GM23338 (cell line): ENCODE measurements around the gene RIMS3. TPM values are rescaled to one million over a fixed set of nuclear protein-coding genes. Genes with fewer than 3 reads are reported as not detected.
A peak's percentile ranks its signal among the peaks of the same experiment; 100 is the strongest.

Experiments used
- ATAC-seq: fragments of 200-7000 bp; cut with Tn5 transposase; 3 replicates; pipeline ENCODE4 v1.9.1; 2020
- DNase-seq: peaks from one replicate; pipeline ENCODE4 v3.0.0-alpha.2; 2015; ENCODE audit warnings: low spot score
- H2AFZ ChIP-seq: fragments of 200-600 bp; sonication (generic); 2 replicates; pipeline ENCODE4 v1.8.0; 2016; ENCODE audit warnings: antibody characterized with exemption, mild to moderate bottlenecking, moderate library complexity
- H3F3A ChIP-seq: fragments of 200-600 bp; sonication (generic); replicated peaks from 2 replicates; pipeline ENCODE4 v1.8.0; 2017; ENCODE audit warnings: antibody characterized with exemption, mixed run types, low read depth
- H3K27ac ChIP-seq: fragments of 200-600 bp; sonication (generic); 2 replicates; pipeline ENCODE4 v1.6.1; 2016; ENCODE audit warnings: low read depth
- H3K27me3 ChIP-seq: fragments of 200-600 bp; sonication (generic); 2 replicates; pipeline ENCODE4 v1.8.0; 2016; ENCODE audit warnings: mild to moderate bottlenecking, mixed run types, moderate library complexity; ENCODE audit not compliant: insufficient read depth
- H3K36me3 ChIP-seq: fragments of 200-600 bp; sonication (generic); 2 replicates; pipeline ENCODE4 v1.8.0; 2016; ENCODE audit warnings: mild to moderate bottlenecking; ENCODE audit not compliant: insufficient read depth
- H3K4me1 ChIP-seq: fragments of 200-600 bp; sonication (generic); 2 replicates; pipeline ENCODE4 v1.8.0; 2016; ENCODE audit warnings: mild to moderate bottlenecking, moderate library complexity; ENCODE audit not compliant: insufficient read depth
- H3K4me2 ChIP-seq: fragments of 200-600 bp; sonication (generic); 2 replicates; pipeline ENCODE4 v1.7.1; 2017; ENCODE audit warnings: mixed run types
- H3K4me3 ChIP-seq: fragments of 200-600 bp; sonication (generic); 2 replicates; pipeline ENCODE4 v1.6.1; 2016; ENCODE audit warnings: mixed run types
- H3K79me2 ChIP-seq: fragments of 200-600 bp; sonication (generic); replicated peaks from 2 replicates; pipeline ENCODE4 v1.8.0; 2017; ENCODE audit warnings: mild to moderate bottlenecking; ENCODE audit not compliant: insufficient read depth
- H3K9me2 ChIP-seq: fragments of 200-600 bp; sonication (generic); 2 replicates; pipeline ENCODE4 v1.8.0; 2017; ENCODE audit not compliant: insufficient read depth
- H4K20me1 ChIP-seq: fragments of 200-600 bp; sonication (generic); replicated peaks from 2 replicates; pipeline ENCODE4 v1.8.0; 2017; ENCODE audit warnings: mild to moderate bottlenecking; ENCODE audit not compliant: insufficient read depth
- H3K27ac Mint-ChIP-seq: 2 replicates; pipeline ENCODE4 v1.8.0; 2020; ENCODE audit warnings: inconsistent platforms, mild to moderate bottlenecking, moderate library complexity, mixed read lengths
- H3K27me3 Mint-ChIP-seq: 3 replicates; pipeline ENCODE4 v1.8.0; 2022; ENCODE audit warnings: low read depth, mild to moderate bottlenecking, moderate library complexity, mixed read lengths, inconsistent platforms; ENCODE audit not compliant: insufficient read depth, poor library complexity
- H3K36me3 Mint-ChIP-seq: 3 replicates; pipeline ENCODE4 v1.8.0; 2021; ENCODE audit warnings: low read depth, mild to moderate bottlenecking, inconsistent platforms, moderate library complexity, mixed read lengths
- H3K4me1 Mint-ChIP-seq: 3 replicates; pipeline ENCODE4 v1.8.0; 2020; ENCODE audit warnings: mild to moderate bottlenecking, inconsistent platforms, mixed read lengths
- H3K4me3 Mint-ChIP-seq: 3 replicates; pipeline ENCODE4 v1.8.0; 2021; ENCODE audit warnings: moderate library complexity, mild to moderate bottlenecking, inconsistent platforms, mixed read lengths
- H3K9me3 Mint-ChIP-seq: 3 replicates; pipeline ENCODE4 v1.8.0; 2020; ENCODE audit warnings: moderate library complexity, mild to moderate bottlenecking, inconsistent platforms, mixed read lengths
- CTCF ChIP-seq, 2 experiments: fragments of 200-600 bp in 1 of 2; sonication (generic) in 1 of 2; conservative IDR thresholded peaks; 2 replicates each; pipeline versions ENCODE4 v1.5.1 to v1.6.1; 2016 to 2017; ENCODE audit warnings: antibody characterized with exemption in 2 of 2, low read depth in 2 of 2, mild to moderate bottlenecking in 2 of 2, moderate library complexity in 1 of 2
- ETS1 ChIP-seq: IDR thresholded peaks from 2 replicates; pipeline ENCODE4 v1.6.1; 2016; ENCODE audit warnings: antibody characterized with exemption
- EZH2phosphoT487 ChIP-seq: fragments of 200-600 bp; sonication (generic); IDR thresholded peaks from one replicate; pipeline ENCODE4 v1.8.1; 2018; ENCODE audit warnings: antibody characterized with exemption; ENCODE audit not compliant: unreplicated experiment
- JUNB ChIP-seq: IDR thresholded peaks from one replicate; pipeline ENCODE4 v1.6.1; 2016; ENCODE audit warnings: antibody characterized with exemption; ENCODE audit not compliant: unreplicated experiment
- NANOG ChIP-seq: IDR thresholded peaks from 2 replicates; pipeline ENCODE4 v1.6.1; 2016; ENCODE audit warnings: antibody characterized with exemption, borderline replicate concordance
- POLR2AphosphoS5 ChIP-seq: IDR thresholded peaks from 2 replicates; pipeline ENCODE4 v1.6.1; 2016; ENCODE audit warnings: antibody characterized with exemption, low read depth
- polyA plus RNA-seq: library from polyadenylated mRNA; unstranded; fragments of >200 nt; fragmentation: Nextera tagmentation; extraction: Ambion mirVana; gene quantifications from 2 replicates; pipeline ENCODE4 v1.2.1, GENCODE V29; 2016
- total RNA-seq: library from RNA; depleted of rRNA; stranded (reverse); fragments of >200 nt; shearing (Covaris generic); gene quantifications from 2 replicates; pipeline ENCODE4 v1.2.3, GENCODE V29; 2014

Gene RIMS3
- total and polyA plus RNA-seq, 2 experiments from 2014 or later, result 8.7 to 27.2 TPM

DNA sequence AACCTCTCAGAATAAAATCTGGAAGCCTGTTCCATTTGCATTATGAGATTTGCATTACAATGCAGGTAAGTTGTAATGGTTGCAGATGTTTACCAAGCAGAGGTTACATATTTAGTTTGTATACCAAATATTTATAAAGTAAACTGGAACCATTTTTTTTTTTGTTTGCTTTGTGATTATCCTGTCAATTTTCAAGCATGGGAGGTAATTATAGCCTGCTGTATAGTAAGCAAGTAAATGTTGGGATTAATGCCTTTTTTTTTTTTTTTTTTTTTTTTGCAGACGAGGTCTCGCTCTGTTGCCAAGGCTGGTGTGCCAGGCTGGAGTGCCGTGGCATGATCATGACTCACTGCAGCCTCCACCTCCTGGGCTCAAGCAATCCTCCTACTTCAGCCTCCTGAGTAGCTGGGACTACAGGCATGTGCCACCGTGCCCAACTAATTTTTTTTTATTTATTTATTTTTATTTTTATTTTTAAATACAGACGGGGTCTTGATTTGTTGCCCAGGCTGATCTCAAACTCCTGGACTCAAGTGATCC lies 47.0 kb upstream of the RIMS3 start:
- peak overlapping the region; percentile 68; the same call in 1 of the 2 replicates for H3K4me2 ChIP-seq
- no peak overlapping the region for H2AFZ ChIP-seq
- no peak overlapping the region for H3K27ac ChIP-seq
- Mint-ChIP-seq H3K27ac (no peak overlapping the region), H3K9me3 (no peaks in the 10 kb centered on the region), H3K4me1 (peaks cover 34% of the 10 kb centered on the region), H3K36me3 (peaks cover 11% of the 10 kb centered on the region; the same call in 2 of the 3 replicates), H3K27me3 (peaks cover 4% of the 10 kb centered on the region), H3K4me3 (no peak overlapping the region; the same call in 2 of the 3 replicates)
- peak overlapping the region; percentile 50; the same call in 1 of the 2 replicates for H3K4me3 ChIP-seq
- DNase-seq (peak; percentile 24), ATAC-seq (no peak)
- no peaks in the 10 kb centered on the region for H3K9me2 ChIP-seq
- H3F3A ChIP-seq, result no peaks in the 10 kb centered on the region
- H4K20me1 ChIP-seq, result 0 out of 2 replicates have a peak, but pooled peaks cover 4% of the 10 kb centered on the region
- H3K4me1 ChIP-seq, result peaks cover 29% of the 10 kb centered on the region
- H3K36me3 ChIP-seq, result no peaks in the 10 kb centered on the region
- H3K27me3 ChIP-seq, result no peaks in the 10 kb centered on the region
- TF ChIP-seq JUNB, result no peak
- TF ChIP-seq ETS1, result no peak
- TF ChIP-seq CTCF (conservative IDR thresholded peaks at IDR 0.05; ENCODE audit: low read depth in 2 of 2), result no peak
- peaks cover 91% of the 10 kb centered on the region for H3K79me2 ChIP-seq

GRCh38 chr1:40711465-40712404 lies 46.3 kb upstream of the RIMS3 start:
- H3K4me3 ChIP-seq, result peak overlapping the region; percentile 50
- TF ChIP-seq JUNB, result no peak
- TF ChIP-seq EZH2phosphoT487, result no peak
- no peak for TF ChIP-seq POLR2AphosphoS5
- no peak for TF ChIP-seq NANOG
- Mint-ChIP-seq H3K4me1 (peaks cover 34% of the 10 kb centered on the region), H3K36me3 (peaks cover 11% of the 10 kb centered on the region; the same call in 2 of the 3 replicates), H3K27ac (peak overlapping the region; percentile 82), H3K27me3 (peaks cover 4% of the 10 kb centered on the region), H3K9me3 (no peaks in the 10 kb centered on the region), H3K4me3 (peak overlapping the region; percentile 96)
- no peaks in the 10 kb centered on the region for H3K9me2 ChIP-seq
- peak overlapping the region; percentile 68 for H3K4me2 ChIP-seq
- DNase-seq (no peak), ATAC-seq (no peak)
- no peak overlapping the region for H2AFZ ChIP-seq
- peaks cover 91% of the 10 kb centered on the region for H3K79me2 ChIP-seq
- H3K4me1 ChIP-seq, result peaks cover 29% of the 10 kb centered on the region
- H3K27me3 ChIP-seq, result no peaks in the 10 kb centered on the region
- H4K20me1 ChIP-seq, result 0 out of 2 replicates have a peak, but pooled peaks cover 4% of the 10 kb centered on the region
- no peaks in the 10 kb centered on the region for H3K36me3 ChIP-seq
- no peaks in the 10 kb centered on the region for H3F3A ChIP-seq
- no peak overlapping the region for H3K27ac ChIP-seq
